Fibroblast of lung (primary cell): ENCODE results near the gene TSPAN11.

ENCODE experiments used
- EZH2 ChIP-seq: IDR thresholded peaks from 2 replicates; pipeline ENCODE4 v1.5.1; 2012; ENCODE audit warnings: low read length, control low read depth, mild to moderate bottlenecking; ENCODE audit errors: missing control alignments
- TF ChIP-seq, protein P1 (sequence below), 2 donors: IDR thresholded peaks in 1 of 2; conservative IDR thresholded peaks in 1 of 2; 1 replicate in 1 of 2; 2 replicates in 1 of 2; pipeline ENCODE4 v1.5.1; 2011 to 2012; ENCODE audit warnings: low read length in 2 of 2, control low read depth in 1 of 2, inconsistent platforms in 1 of 2, low read depth in 1 of 2, mild to moderate bottlenecking in 1 of 2

DNA sequence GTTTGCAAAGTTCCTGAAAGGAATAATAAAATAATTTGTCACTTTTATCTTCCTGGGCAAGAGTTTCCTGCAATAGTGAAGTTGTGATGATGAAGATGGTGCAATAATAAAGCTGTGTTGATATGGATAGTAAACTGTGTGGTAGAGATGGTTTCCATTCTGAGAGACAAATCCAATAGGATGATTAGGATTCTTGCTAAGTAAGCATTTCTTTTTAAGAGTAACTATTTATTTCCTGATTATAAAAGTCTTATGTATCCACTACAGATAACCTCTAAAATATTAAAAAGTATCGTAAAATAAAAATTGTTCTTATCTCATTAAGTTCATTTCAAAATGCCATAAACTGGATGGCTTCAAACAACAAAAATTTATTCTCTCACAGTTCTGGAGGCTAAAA lies 28.7 kb downstream of the TSPAN11 start:
- TF ChIP-seq, protein P1, sequence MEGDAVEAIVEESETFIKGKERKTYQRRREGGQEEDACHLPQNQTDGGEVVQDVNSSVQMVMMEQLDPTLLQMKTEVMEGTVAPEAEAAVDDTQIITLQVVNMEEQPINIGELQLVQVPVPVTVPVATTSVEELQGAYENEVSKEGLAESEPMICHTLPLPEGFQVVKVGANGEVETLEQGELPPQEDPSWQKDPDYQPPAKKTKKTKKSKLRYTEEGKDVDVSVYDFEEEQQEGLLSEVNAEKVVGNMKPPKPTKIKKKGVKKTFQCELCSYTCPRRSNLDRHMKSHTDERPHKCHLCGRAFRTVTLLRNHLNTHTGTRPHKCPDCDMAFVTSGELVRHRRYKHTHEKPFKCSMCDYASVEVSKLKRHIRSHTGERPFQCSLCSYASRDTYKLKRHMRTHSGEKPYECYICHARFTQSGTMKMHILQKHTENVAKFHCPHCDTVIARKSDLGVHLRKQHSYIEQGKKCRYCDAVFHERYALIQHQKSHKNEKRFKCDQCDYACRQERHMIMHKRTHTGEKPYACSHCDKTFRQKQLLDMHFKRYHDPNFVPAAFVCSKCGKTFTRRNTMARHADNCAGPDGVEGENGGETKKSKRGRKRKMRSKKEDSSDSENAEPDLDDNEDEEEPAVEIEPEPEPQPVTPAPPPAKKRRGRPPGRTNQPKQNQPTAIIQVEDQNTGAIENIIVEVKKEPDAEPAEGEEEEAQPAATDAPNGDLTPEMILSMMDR (conservative IDR thresholded peaks at IDR 0.05 in 1 of 2, IDR thresholded peaks at IDR 0.05 in 1 of 2; ENCODE audit: low read depth in 1 of 2, low read length in 2 of 2), result no peak
- TF ChIP-seq EZH2, result no peak
